GM12865 (cell line): Measurements from ENCODE around the gene SIRT3.

Source experiments
- DNase-seq: peaks from one replicate; pipeline ENCODE4 v3.0.0; 2010; ENCODE audit warnings: low read depth
- H3K4me3 ChIP-seq: 2 replicates; pipeline ENCODE4 v1.5.1; 2011; ENCODE audit warnings: mild to moderate bottlenecking, low read depth, low read length, control low read depth
- CTCF ChIP-seq: IDR thresholded peaks from 2 replicates; pipeline ENCODE4 v1.5.1; 2011; ENCODE audit warnings: low read length, control low read depth, low read depth, inconsistent platforms; ENCODE audit not compliant: insufficient read depth; ENCODE audit errors: missing control alignments

Gene SIRT3

GRCh38 chr11:230431-230830 lies 5.7 kb downstream of the SIRT3 start:
- TF ChIP-seq CTCF, result no peak
- H3K4me3 ChIP-seq, result no peak overlapping the region
- DNase-seq, result no peak

- no peak for TF ChIP-seq CTCF
- no peak for DNase-seq
- no peak overlapping the region for H3K4me3 ChIP-seq
Observed at GRCh38 chr11:227824-228379, 8.2 kb downstream of the SIRT3 start.

- DNase-seq, result peak; percentile 81
Observed at GRCh38 chr11:225734-226453, 10.2 kb downstream of the SIRT3 start.

GRCh38 chr11:224424-224823 lies 11.7 kb downstream of the SIRT3 start:
- H3K4me3 ChIP-seq, result no peak overlapping the region
- DNase-seq, result no peak
- no peak for TF ChIP-seq CTCF

More at GRCh38 chr11:225734-226453, 10.2 kb downstream of the SIRT3 start:
- TF ChIP-seq CTCF, result no peak
- peak overlapping the region; percentile 10 for H3K4me3 ChIP-seq

GRCh38 chr11:223884-224283 lies 12.3 kb downstream of the SIRT3 start:
- DNase-seq, result no peak
- TF ChIP-seq CTCF, result no peak
- H3K4me3 ChIP-seq, result no peak overlapping the region

- DNase-seq, result no peak
- no peak overlapping the region for H3K4me3 ChIP-seq
- no peak for TF ChIP-seq CTCF
Observed at GRCh38 chr11:223026-223789, 12.9 kb downstream of the SIRT3 start.
